CD1c-positive myeloid dendritic cell (primary cell): Measurements from ENCODE around the gene ORMDL3.
"Not testable (repeated sequence)": the region's sequence is repeated elsewhere in the genome, so short reads cannot be mapped to it uniquely, and the experiment has no call there.

Experiments
- DNase-seq: peaks from one replicate; pipeline ENCODE4 v3.0.0-alpha.2; 2016; ENCODE audit errors: extremely low spot score

Gene ORMDL3

DNA sequence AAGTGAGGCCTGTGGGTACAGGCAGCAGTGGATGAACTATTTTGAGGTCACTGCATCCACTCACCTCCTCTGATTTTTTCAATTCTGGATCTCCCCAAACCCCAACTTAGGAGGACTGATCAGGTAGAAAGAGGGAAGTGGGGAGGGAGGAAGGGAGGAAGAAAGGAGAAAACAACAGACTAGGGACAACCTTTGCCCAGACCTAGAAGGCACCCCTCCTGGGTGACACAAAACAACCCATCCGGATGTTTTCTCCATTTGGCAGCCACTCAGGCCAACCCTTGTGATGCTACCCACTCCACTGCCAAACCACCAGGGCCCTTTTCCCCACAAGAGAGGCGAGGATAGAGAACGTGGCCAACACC is 2.7 kb downstream of the ORMDL3 start:
- no peak for DNase-seq

DNA sequence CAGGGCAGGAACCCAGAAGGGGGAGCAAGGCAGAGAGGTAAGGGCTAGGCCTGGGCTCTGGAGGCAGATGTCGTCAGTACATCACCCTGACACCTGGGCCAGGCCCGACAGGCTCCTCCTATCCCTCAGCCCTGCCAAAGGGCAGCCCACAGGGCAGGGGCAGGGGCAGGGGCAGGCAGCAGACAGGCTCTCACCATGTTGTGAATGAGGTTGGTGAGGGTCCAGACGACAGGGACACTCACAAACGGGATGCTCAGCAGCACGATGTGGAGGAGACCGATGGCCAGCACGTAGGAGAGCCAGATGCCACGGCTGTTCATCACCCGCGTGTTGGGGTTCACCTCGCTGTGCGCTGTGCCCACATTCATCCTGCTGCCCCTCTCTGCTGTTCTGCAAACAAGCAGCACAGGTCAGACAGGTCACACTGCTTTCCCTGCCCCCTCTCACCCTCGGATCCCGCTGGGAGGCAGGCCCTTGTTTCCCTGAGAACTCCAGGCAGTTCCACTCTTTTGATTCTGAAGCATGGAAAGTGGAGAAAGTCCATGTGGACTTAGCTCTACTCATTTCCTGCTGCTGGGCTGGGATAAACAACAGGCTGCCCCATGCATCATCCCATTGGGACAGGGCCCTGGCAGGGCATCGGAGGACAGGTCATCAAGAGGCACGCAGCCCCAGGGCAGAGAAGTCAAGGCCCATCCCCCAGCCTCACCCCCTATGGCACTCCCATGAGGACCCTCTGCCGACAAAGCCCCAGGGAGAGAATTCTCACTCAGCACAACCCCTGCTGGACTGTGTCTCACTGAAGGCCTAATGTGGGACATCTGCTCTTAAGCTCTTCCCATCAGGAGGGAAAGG is 3.3 kb downstream of the ORMDL3 start:
- no peak for DNase-seq

DNA sequence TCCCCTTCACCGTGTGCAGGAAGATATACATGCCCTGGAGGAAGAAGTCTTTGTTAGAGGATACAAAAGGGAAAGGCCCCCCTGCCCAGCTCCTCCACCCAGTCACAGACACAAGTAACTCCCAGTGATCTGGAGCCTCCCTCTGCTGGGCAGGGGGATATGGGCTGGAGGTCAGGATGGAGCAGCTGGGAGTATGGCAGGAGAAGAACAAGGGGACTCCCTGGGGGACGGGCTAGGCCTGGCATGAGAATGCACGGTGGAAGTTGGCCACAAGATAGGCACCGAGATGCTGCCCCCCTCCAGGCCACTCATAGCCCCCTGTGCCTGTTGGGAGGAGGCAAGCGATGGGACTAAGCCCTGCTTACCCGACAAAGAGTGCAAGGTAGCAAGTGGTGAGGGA is 4.2 kb downstream of the ORMDL3 start:
- no peak for DNase-seq

DNA sequence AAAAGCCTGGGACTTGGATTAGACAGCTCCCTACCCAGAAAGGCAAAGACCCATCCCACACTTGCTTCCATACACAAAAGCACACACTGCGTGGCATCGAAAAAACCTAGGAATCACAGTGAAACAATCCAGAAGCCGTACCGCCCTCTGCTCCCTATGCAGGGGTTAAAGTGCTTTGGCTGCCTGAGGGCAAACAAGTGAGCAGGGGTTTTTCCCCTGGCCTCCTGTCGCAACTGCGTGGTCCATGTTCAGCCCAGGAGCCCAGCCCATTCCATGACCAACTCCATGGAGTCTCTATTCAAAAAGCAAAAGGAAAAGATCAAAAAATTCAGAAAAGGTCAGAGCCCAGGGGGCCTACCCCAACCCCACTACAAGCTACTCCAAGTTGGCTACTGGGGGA is 5.4 kb downstream of the ORMDL3 start:
- DNase-seq: no peak

DNA sequence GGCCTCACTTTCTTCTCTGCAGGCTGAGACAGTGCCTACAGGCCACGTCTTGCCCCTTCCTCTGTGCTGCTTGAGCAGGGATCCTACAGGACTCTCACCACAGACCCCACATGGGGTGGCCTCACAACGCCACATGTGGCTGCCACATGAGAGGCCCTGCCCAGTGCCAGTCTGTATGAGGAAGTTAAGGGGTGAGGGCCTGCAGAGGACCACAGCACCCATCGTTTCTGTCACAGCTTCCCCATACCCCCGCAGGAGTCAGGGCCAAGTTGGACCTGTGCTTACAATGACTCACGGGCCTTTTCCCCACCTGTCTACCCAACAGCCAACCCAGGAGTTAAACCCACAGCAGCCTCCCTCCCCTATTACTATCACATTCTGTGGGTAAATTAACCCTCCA is 6.1 kb downstream of the ORMDL3 start:
- DNase-seq: peak; percentile 8

DNA sequence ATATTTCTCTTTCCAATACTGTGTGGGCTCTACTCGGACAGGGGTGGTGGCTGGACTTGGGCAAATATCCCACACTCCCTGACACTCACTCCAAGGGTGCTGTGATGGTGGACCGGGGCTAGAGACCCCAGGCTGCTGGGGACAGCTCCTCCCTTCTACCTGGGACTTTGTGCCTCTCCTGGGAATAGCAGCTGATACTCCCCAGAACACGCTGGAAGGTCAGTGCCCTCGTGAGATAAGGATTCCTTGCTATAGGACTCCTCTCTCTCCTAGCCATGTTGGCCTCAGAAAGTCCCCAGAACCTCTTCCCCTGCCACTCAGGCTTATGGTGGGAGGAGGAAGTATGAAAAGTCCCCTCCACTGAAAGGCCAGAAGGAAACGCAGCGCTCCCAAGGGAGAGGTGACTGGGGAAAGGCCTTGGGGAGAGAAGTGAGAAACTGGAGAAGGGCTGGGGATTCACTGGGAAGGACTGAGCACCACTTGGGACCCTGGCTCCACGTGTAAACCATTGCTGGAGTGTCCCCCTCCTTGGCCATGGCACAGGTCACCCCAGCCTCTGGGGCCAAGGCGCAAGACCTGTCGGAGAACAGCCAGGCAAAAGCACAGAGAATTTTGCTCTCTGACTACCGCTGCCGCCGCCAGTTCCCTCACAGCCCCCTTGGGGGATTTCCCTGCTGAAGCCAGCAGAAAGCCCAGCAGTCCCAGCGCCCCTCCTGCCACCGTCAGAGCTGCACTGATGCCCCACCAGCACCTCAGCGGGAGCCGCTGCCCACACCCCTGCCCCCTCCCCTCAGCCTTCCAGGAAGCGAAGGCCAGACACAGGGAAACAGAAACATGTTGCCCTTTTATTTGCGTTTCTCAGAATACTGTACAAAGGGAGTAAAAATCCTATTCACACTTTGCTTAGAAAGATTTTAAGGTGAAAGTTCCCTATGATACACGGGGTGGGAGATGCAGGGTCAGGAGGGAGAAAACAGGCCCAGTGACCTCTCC is 6.9 kb downstream of the ORMDL3 start:
- no peak for DNase-seq

DNA sequence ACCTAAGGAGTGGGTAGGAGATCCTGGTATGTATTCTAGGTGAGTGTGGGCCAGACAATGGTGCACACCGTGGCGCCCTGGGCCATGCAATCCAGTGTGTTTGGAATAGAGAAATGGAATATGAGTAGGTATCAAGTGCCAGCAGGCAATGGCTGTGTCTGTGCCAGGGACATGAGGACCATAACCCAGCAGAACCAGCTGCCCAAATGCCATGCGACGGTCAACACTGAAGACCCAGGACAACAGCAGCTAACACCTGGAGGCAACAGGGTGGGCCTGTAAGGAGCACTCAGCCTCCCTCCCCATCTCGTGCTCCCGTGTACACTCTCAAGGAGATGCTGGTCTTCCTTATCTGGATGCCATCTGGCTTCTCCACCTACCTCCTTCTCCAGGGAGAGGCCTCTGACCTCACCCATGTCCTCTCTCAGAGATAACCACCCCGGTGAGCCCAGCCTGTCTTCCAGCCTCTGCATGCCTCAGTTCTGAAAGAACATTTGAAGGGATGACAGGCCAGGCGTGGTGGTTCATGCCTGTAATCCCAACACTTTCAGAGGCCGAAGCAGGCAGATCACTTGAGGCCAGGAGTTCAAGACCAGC is 8.2 kb downstream of the ORMDL3 start:
- DNase-seq: no peak

DNA sequence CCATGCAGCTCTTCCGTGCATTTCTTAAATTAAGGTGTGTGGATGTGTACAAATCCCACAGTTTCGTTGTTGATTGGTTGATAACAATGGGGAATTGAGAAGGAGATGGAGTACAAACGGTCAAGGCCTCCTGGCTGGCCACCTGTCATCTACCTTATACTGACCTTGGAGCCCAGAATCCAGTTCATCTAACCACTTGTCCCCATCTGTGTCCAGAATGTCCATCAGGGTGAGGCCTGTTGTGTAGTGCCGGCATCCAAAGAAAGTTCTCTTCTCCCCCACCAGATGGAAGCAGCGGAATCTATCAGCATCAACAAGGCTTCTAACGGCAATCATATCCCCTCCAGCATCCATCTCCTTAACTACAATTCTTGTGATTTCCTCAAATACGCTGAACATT is 10.5 kb downstream of the ORMDL3 start:
- no peak for DNase-seq

DNA sequence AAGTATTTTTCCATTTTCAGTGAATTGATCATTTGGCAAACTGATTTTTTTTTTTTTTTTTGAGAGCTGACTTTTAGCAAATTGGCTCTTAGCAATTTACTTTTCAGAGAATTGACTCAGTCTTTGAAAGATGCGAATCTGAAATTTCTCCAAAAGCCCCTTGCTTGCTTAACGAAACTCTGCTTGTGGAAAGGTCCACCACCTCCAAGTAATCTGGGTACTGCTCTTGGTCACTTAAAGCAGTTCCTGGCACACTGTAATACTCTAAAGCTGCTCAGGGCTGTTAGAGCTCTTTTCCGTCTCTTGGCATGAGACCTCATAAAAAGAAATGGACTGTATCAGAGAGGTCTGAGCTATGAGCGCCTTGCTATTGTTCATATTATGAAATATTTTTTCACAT is 11.8 kb downstream of the ORMDL3 start:
- no peak for DNase-seq

DNA sequence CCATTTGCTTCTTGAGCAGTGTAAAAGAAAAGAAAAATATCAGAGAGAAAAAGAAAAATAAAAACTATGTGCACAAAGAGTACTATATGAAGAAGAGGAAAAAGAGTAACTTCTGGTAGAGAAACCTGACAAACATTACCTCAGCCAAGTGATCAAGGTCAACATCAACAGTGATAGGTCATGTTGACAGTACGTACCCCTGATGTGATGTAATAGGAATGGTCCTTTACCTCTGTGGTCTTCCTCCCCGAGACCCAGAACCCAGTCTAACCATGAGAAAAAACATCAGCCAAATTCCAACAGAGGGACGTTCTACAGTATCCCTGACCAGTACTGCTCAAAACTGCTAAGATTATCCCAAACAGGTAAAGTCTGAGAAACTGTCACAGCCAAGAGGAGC is 13.4 kb downstream of the ORMDL3 start:
- DNase-seq: no peak

DNA sequence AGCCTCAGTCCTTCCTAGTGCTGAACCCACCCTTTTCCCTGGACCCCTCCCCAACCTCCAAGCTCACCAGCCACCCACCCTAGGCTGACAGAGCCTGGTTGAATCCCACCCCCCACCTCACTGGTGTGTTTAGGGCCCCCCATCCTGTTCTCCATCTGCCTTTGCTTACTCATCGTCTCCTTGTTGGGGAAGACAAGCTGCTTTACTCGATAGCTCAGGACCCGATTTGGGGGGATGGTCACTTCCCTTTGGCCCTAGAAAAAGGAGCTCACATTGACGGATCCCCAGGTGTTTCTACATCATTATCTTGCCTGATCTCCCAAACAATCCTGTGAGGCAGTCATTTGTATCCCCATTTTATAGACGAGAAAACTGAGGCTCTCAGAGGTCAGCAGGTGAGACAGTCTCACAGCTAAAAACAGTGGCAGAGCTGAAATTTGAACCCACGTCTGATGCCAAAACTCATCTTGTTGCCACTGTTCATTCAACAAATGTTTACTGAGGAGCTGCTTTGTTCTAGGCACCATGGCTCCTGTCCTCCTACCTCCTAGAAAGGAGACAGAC is 18.5 kb downstream of the ORMDL3 start:
- DNase-seq: no peak

DNA sequence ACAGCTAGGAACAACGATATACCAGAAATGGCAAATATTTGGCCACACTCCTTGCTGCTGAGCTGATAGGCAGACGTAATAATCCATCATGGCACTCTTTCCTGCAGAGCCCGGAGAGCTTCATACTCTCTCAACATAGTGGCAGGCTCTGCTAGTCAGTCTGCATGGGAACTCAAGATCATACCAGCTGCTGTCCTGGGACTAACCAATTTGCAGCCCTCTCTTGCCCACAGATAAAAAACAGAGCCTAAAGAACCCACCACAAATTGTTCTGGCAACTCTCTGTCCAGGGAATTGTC is 22.5 kb downstream of the ORMDL3 start:
- no peak for DNase-seq

DNA sequence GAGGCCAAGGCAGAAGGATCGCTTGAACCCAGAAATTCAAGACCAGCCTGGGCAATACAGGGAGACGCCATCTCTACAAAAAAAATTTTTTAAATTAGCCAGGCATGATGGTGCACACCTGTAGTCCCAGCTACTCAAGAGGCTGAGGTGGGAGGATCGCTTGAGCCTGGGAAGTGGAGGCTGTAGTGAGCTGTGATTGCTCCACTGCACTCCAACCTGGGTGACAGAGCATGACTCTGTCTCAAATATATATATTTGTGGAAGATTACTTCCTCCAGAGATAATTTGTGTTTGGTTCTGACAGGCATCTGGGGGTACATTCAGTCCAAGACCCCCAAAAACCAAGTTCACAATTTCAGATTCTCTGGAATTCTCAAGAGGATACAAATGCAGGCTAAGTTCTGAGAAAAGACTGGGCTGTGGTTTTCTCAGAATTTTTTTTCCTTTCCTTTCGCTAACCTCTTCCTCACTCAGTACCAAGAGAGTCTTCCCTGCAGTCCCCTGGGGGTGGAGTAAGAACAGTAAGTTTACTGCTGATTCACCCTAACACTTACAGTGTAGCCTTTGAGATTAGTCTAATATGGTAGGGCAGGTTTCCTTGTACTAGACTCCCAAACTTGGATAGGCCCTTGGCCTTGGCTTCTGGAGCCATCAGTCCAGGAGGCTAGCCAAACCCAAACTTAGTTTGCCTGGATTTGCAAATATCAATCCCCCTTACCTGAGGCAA is 24.1 kb downstream of the ORMDL3 start:
- DNase-seq: no peak

DNA sequence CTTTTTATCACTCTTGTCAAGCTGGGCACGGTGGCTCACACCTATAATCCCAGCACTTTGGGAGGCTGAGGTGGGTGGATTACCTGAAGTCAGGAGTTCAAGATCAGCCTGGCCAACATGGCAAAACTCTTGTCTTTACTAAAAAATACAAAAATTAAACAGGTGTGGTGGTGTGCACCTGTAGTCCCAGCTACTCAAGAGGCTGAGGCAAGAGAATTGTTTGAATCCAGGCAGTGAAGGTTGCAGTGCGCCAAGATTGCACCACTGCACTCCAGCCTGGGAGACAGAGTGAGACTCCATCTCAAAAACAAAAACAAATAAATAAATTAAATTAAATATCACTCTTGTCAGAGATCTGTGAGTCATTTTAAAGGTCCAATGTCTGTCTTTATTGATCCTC is 25.4 kb downstream of the ORMDL3 start:
- not testable (repeated sequence) for DNase-seq

DNA sequence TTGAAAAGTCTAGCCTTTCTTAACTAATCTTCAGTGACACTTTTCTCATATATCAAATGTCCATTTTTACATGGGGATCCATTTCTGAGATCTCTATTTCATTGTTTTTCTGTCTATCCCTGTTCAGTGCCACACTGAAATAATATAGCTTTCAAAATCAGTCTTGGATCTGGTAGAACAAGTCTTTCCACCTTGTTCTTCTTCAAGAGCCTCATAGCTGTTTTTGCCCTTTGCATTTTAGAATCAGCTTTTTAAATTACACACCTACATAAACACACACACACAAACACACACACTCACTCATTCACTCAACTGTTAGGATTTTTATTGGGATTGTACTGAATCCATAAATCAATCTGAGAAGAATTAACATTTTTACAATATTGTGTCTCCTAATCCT is 28.2 kb downstream of the ORMDL3 start:
- DNase-seq: no peak

DNA sequence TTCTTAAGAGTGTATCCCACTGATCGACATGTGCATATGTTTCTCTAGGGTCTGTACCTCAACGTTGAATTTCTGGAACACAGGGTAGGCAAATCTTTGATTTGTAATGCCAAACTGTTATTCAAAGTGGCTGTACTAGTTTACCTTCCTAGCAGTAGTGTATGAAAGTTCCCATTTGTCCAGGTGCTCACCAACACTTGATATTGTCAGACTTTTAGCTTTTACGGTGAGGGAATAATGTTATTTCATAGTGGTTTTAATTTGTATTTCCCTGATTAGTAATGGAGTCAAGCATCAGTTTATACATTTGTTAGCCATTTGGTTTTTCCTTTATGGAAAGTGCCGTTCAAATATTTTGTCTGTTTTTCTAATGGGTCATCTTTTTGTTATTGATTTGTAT is 29.3 kb downstream of the ORMDL3 start:
- DNase-seq: no peak

DNA sequence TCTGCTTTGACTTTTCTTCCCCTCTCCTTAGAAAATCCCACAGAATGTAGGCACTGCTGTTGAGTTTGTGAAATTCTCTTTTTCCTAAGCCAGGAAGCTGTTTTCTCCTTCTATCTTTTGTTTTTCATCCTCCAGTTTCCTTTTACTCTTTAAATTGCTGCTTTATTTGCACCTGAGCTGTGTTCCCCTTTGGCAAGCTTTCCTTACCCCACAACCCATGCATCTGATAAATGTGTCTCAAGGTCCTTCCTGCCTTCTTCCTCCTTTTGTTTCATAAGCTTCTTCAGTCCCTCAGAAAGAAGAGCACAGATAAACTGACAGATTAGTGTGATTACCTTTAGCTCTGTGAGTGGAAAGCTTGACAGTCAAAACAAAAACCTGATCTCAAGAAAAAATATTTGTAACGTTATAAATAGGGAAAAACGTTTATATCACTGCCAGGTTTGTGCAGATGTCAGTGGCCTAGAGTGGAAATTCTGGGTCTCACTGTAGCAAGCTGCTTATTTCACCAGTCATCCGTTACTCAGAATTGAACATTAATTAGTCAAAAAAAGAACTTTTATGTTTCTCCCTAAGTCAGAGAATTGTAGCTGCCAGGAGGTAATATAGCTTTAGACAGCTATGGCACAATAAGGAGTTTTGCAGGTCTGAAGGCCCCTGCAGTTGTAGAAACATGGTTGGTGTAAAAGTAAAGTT is 32.6 kb downstream of the ORMDL3 start:
- no peak for DNase-seq

DNA sequence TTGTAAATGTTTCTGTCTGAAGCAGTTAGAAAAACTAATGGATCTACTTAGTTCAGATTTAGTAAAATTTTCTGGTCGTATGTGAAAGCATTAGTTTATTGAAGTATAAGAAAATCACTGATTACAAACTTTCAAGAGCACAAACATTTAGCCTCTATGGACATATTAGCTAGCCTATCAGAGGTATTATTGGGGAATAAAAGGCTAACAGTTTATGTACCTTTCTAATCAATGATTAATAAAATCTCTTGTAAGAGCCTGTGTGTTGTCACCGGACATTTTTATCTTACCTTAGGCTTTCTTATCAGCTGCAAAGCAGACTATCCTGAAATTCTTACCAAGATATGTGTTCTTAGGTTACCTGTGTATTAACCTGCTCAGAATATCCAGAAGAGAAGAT is 38.2 kb downstream of the ORMDL3 start:
- DNase-seq: no peak

DNA sequence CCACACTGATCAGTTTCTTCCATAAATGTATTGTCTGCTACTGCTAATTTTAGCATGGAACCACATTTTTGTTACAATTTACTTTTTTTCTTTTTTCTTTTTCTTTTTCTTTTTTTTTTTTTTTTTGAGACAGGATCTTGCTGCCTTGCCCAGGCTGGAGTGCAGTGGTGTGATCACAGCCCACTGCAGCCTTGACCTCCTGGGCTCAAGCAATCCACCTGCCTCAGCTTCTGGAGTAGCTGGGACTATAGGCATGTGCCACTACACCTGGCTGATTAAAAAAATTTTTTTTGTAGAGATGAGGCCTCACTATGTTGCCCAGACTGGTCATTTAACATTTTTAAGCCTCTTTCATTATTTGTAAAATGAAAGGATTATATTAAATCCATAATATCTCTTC is 40.3 kb downstream of the ORMDL3 start:
- DNase-seq: no peak

DNA sequence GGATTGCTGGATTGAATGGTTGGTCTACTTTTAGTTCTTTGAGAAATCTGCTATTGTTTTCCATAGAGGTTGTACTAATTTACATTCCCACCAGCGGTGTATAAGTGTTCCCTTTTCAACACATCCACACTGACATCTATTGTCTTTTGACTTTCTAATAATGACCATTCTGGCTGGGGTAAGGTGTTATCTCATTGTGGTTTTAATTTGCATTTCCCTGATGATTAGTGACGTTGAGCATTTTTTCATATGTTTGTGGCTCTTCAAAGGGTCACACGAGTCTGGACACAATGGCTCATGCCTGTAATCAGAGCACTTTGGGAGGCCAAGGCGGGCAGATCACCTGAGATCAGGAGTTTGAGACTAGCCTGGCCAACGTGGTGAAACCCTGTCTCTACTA is 41.3 kb downstream of the ORMDL3 start:
- not testable (repeated sequence) for DNase-seq

DNA sequence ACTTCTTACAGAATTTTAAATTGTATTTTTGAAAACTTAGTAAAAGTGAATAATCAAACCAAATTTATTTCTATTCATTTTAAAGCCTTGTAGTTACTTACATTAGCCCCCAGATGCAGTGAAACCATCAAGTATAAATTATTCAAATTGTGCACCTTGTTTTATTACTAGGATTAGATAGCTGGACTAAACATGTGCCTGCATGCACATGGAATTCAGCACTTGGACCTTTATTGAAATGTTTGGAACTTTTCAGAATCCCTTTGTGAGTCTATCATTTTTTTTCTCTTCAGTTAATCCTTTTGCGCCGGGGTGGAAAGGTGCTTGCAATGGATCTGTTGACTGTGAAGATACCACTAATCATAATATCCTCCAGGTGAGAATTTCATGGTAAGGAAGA is 54.6 kb downstream of the ORMDL3 start:
- no peak for DNase-seq
